LHCN-M2 (cell line): ENCODE results near the gene ATP5F1A. TPM values are rescaled to one million over a fixed set of nuclear protein-coding genes. Genes with fewer than 3 reads are reported as not detected.
A peak's percentile ranks its signal among the peaks of the same experiment; 100 is the strongest.

Experiments used
- DNase-seq: peaks from one replicate; pipeline ENCODE4 v3.0.0-alpha.2; 2012; ENCODE audit warnings: low read depth
- total RNA-seq: library from RNA; depleted of rRNA; stranded (reverse); fragments of >200 nt; gene quantifications from 2 replicates; pipeline ENCODE4 v1.2.3, GENCODE V29; 2014

ATP5F1A gene
- total RNA-seq, 1 experiment from 2014 or later: 704 TPM

DNA sequence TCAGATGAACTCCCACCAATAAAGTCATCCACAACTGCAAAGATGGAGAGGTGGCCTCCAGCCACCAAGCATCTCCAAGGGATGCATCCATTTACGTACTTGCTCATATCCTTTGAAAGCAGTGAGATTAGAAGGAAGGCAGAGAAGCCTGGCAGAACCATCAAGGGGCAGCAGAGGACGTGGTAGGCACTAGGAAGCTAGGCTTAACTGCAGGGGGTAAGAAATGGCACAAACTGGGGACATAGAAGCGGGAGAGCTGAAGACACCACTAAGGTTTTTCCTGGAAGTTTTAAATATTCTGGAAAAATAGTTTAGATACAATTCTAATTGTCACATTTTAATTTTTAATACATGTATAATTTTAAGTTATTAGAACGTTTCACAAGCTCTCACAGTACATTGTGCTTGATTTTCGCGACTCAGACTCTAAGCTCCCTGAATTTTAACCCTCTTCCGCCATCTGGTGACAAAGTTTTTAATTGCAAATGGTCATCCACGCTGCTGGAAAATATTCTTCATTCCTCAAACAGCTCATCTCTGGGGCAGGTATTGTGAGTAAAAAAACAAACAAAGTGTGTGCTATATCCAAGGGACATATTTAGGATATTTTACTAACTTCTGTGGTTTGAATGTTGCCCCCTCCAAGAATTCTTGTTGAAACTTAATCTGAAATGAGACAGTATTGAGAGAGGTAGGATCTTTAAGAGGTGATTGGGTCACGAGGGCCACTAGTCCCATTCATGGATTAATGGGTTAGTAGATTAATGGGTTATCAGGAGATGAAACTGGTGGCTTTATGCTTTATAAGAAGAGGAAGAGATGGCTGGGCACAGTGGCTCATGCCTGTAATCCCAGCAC is 24.4 kb downstream of the ATP5F1A start:
- peak; percentile 67 for DNase-seq

DNA sequence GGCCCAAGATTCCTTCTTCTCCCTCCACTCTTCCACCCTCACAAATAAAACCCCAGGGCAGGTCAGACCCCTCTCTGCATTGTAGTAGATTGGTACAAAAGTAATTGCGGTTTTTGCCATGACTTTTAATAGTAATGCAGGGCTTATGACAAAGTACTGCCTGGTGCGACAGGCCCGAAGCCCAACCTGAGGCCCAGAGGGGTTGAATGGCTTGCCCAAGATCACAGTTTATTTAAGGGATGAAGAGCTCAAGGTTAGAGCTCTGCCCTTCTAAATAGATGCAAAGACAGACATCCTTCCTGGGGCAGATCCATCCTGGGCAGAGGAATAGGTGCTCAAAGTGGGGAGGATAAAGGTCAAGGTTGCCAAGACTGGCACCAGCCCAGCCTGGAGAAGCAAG is 25.1 kb downstream of the ATP5F1A start:
- no peak for DNase-seq

DNA sequence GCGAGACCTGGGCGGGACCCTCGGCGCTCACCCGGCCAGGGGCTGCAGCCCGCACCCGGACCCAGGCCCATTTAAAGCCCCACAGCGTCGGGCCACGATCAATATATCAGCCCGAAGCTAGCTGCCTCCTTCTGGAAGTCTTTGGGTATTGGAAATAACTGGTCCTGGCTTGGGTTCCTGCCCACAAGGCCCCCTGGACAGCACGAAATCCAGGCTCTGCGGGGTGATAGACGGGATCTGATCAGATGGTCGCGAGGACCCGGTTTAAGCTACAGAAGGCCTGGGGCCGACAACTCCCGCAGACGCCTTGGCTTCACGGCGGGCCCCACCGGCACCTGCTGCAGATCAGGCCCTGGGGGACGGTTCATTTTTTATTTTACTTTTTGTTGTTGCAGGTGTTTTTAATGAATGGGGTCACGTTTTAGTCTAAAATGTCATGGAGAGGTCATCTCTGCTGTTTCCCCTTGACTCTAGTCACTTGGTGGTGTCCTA is 25.7 kb downstream of the ATP5F1A start:
- no peak for DNase-seq

DNA sequence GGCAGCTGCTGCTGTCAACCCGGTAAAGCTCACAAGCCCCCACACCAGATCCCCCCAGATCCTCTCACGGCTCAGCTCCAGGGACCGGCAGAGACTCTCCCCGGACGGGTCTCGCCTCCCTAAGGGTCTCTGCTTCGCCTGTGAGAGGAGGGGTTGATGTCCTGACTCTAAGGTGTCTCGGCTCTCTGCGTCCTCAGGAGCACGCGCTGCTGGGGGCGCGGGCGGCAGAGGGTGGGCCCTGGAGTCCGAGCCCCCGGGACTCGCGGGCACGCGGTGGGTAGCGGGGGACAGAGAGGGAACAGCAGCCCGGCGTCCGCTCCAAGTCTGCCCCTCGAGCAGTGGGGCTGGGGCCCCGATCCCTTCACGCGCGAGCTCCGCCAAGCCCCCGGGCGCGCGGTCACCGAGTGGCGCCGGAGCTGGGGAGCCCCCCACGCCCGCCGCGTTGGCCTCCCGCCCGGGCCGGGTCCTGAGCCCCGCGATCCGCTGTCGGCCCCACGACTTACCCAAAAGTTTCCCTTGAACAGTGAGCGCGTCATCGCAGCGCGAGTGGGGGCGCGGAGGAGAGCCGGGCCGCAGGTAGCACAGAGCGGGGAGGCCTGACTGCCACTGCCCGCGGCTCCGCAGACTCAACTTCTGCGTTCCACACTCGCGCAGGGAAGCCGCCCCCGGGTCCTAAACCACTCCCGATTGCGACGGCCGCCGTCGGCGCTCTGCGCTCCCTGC is 26.3 kb downstream of the ATP5F1A start, which contains the start of gene PSTPIP2:
Gene PSTPIP2 (minus strand): TSS at position 608 of the 723 bp plus-strand sequence. CDS start 72 bp downstream, at position 536.
- peak; percentile 59 for DNase-seq

DNA sequence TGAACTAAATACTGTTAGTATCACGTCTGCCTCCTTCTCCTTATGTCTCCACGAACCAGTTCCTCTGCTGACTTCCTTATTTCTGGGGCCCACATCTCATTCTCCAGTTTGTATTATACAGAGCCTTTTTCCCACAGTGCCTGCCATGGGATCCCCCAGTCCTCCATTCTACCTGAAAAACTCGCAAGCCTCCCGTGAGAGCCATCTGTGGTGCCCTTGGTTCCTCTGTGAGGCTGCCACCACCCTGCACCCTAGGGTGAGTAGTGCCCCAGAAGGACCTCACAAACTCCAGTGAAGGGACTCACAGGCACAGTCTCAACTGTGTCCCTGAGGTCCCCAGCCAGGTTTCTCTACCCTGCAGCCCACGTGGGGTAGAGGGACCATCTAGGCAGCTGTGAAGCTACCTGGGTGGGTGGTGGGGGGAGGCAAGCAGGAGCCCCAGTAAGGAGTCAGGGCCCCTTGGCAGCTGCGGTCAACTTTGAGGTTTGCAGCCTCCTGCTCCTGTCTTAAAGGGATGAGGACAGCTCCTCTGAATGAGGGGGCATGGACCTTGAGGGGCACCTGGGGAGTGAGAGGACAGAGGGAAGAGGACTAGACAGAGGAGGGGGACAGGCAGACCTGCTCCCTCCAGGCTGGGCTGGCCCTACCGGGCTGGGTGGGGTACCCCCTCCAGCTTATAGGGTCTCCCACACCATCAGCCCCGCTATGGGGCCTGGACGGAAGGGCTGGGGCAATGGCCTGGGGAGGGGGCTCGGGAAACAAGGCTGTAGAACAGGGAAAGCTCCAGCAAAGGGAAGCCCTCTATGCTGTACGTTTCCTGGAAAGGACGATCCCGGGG is 27.1 kb downstream of the ATP5F1A start:
- no peak for DNase-seq

DNA sequence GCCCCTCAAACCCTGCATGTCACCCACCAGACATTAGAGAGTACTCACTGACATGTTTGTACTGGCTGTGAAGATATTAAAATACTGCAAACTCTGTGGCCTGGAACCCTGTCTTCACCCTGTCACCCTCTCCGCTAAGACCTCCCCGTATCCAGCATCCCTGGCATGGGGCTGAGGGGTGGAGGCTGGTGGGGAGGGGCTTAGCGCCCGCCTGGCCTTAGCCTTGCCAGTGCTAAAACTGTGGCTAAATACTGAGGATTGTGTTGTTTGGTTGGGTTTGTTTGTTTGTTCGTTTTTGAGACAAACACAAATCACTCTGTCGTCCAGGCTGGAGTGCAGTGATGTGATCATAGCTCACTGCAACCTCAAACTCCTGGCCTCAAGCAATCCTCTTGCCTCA is 27.9 kb downstream of the ATP5F1A start:
- DNase-seq: no peak

DNA sequence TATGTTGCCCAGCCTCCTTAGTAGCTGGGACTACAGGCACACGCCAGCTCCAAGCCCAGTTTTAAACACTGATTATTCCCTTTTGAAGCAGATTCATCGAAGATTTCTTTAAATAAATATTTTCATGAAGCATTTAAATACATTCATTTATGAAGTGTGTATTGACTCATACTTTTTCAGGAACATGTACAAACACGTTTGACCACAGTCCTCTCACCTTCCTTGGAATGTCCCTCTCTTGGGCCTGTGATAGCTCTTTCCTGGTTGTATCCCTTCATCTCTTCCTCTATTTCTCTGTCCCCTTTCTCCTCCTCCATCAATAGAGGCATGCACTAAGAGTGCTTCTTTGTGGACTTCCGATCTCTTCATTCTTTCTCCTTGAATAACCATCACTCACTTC is 28.6 kb downstream of the ATP5F1A start:
- peak; percentile 45 for DNase-seq

DNA sequence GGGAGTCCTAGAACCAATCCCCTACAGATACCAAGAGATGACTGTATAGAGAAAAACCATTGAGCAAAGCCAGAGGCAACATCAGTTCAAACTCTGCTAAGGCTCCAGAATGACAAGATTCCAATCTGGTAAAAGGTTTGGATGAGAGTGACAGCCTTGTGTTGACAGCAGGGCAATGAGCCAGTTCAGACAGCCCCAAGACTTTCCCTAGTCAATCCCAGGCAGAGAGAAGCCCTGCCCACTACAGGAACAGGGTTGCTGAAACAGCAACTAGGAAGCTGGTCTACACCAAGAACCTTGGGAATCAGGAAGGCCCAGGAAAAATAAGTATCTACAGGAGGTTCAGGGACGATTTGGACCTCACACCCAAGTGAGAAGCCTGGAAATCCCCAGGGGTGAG is 29.3 kb downstream of the ATP5F1A start:
- DNase-seq: no peak

DNA sequence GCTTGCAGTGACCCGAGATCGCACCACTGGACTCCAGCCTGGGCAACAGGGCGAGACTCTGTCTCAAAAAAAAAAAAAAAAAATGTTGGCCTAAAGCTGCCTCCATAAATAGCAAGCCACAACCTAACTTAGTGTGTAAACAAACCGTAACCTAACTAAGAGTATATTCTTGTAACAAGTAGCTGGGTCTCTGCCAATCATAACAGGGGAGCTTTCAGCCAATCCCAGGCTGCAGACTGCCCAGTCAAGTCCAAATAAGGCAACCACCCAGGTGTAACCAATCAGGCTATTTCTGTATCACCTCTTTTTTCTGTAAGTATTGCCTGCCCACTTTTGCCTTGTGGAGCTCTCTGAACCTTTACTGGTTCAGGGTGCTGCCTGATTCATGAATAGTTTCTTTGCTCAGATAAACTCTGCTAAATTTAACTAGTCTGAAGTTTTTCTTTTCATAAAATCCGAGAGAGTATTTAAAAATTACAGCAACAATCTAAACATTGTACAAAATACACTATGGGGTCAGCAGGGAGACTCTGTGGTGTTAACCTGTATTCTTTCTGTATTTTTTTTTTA is 30.6 kb downstream of the ATP5F1A start:
- DNase-seq: peak; percentile 38

DNA sequence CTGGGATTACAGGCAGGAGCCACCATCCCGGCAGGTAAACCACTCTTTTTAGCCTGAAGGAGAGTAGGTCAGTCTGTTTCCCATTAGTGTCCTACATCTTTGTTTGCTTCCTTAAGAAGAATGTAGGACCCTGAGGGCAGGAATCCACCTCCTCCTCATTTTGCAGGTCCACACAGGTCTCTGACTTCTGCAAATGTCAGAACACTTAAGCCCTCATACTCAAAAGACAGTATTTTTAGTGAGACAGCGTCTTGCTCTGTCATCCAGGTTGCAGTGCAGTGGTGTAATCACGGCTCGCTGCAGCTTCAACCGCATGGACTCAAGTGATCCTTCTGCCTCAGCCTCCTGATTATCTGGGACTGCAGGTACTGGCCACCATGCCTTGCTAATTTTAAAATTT is 35.3 kb downstream of the ATP5F1A start:
- no peak for DNase-seq

DNA sequence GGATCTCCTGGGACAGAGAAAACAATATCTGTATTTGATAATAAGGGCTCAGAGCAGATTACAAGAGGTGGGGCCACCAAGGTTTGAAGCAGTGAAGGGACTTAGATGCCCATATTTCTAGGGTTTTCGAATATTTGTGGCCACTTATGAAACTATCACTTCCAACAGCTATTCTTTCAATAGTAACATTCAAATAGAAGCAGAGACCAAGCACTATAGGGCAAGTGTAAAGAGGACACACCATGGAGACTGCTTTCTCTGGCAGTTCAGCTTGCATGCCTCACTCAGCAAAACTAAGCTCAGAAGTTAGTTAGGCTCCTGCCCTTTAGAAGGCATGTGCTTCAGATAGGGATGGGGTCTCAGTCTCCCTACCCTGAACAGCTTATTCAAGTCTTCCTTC is 36.3 kb downstream of the ATP5F1A start:
- DNase-seq: no peak

DNA sequence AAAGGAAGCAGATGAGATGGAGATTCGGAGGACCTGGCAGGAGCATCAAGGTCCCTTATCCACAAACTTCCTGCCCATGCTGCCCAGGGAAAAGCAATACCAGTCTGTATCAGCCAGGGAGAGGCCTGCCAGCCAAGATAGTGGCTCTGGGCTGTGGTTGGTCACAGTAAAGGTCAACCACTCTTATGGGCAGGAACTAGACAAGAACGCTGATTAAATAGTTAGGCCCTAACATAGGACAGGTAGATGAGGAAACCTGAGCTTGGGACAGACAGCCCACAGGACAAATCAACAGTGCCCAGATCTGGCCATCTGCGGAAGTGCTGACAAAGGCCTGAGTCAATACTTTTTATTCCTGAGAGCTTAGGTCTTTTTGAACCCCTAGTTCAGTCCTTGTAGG is 36.7 kb downstream of the ATP5F1A start:
- no peak for DNase-seq

DNA sequence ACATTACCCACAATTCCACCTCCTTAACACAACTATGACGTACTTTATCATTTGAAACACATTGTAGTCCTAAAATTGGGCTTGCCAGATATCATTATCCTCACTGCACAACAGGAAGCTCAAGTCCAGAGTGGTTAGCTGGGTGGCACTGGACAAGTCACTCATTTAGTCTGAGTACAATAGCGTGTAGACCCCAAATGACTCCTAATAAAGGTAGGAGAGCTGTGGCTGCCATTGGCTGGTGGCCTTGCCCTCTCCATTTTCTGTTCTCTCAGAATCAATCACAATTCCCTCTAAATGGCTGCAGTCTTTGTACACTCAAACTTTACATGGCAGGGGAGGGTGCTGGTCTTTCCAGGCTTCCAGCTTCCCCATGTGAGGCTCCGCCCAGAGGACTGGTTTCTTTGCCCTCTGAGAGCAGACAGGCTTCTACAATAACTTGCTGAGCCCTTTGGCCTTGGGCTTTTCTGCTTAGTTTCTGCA is 37.7 kb downstream of the ATP5F1A start:
- no peak for DNase-seq

DNA sequence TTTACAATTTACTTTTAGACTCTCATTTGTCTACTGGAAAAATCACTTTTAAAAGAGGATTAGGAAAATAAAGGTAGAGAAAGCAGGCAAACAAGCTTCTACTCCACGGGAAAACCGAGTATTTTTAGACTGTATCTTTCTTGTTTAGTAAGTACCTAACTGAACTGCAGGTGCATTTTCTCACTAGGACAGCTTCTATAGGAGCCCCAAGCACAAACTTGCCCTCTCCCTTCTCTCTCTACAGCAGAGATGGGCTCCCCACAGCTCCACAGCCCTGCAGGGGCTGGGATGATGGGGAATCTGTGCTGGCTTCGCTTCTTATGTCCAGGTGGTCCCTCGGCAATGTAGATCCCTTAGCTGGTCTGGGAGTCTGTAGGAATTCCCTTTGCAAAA is 42.3 kb downstream of the ATP5F1A start:
- no peak for DNase-seq

DNA sequence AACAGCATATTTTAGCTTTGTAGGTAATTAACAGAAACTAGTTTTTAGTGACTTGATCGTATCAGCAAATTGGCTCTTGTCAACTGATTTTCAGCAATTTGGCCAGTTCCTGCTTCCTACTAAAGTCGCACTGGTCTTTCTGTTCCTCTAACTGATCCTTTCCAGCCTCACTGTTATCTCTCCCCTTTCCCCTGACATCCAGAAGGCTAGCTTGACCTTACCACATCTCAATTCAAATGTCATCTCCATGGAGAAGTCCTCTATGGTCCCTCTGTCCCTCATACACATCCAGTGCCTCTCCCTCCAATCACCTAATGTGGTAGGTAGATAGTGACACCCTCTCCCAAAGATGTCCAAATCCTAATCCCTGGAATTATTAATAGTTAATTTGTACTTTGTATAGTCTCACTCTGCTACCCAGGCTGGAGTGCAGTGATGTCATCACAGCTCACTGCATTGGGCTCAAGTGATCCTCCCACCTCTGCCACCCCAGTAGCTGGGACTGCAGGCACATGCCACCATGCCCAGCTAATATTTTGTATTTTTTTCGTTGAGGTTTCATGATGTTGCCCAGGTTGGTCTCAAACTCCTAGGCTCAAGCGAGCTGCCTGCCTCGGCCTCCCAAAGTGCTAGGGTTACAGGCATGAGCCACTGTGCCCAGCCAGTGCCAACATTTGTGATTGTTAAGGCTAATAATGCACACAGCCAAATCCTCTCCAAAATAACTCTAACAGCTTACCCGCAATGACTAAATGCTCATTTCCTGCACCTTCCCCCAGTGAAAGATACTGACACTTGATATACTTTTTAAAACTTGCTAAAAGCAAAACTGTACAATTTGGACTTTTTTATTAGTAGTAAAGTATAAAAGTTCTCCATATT is 42.9 kb downstream of the ATP5F1A start:
- no peak for DNase-seq

DNA sequence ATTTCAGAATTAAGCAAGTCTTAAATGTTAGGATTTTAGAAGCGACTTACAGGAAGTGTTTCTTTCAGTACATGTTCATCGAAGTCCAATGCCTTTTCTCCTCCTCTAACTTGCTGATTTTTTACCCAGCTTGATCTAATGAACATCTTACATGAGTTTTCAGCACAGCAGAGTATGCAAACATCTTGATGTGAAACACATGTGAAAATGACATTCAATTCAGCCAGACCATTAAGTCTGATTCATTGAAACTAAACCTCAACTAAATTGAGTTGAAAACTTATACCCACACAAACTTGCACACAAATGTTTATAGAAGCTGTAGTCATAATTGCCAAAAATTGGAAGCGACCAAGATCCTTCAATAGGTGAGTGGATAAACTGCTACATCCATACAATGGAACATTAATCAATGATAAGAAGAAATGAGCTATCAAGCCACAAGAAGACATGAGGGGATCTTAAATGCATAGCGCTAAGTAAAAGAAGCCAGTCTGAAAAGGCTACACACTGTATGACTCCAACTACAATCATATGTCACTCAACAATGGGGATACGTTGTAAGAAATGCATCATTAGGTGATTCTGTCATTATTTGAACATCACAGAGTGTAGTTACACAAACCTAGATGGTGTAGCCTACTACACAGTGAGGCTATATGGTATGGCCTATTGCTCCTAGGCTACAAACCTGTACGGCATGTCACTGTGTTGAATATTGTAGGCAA is 44.6 kb downstream of the ATP5F1A start:
- no peak for DNase-seq

DNA sequence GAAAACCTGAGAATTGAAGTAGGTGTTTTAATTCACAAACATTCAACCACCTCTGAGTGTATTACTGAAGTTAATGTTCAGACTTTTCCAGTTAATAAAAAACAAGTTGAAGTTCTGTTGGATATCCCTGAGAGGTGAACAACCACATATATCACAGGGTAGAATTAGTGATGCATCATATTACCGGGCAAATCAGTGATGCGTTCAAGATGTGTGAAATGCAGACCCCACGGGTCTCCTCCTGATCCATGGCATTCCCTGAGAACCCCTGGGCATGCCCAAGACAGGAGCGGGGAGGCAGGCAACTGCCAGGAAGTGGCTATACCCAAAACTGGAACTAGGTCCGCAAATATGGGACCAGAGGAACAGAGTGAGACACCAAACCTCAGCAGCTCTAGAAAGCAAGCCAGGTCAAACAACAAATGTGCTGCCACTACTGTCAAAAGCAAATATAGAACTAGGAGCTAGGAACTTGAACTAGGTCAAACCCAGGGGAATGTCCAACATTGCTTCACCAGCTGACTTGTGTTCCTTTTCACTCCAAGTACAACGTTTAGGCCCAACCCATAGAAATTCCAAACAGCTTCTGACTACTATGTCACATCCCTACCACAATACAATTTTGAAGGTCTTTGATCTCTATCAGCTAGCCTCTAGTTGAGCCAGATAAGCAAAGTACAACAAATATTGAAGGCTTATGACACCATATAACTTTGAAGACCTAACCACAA is 46.2 kb downstream of the ATP5F1A start:
- DNase-seq: peak; percentile 79

DNA sequence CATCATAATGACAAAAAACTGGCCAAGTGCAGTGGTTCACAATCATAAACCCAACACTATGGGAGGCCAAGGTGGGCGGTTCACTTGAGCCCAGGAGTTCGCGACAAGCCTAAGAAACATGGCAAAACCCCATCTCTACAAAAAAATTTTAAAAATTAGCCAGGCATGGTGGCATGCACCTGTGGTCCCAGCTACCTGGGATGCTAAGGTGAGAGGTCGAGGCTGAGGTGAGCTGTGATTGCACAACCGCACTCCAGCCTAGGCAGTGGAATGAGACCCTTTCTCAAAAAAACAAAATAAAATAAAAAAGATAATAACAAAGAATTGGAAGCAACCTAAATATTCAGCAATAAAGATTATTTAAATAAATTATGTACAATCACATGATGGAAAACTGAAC is 47.8 kb downstream of the ATP5F1A start:
- DNase-seq: no peak

DNA sequence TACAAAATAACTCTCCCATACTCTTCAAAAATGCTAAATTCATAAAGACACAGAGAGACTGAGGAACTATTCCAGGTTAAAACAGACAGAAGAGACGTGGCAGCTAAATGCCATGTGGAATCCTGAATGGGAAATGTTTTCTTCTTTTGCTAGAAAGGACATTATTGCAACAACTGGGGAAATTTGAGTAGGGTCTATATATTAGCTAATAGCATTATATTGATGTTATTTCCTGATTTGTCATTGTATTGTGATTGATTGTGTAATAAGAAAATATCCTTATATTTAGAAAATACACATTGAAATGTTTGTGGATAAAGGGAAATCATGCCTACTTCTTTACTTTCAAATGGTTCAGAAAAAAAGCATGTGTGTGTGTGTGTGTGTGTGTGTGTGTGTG is 49.5 kb downstream of the ATP5F1A start:
- no peak for DNase-seq
